Natural killer cell (primary cell): ENCODE results near the gene SACM1L. TPM values are rescaled to one million over a fixed set of nuclear protein-coding genes. Genes with fewer than 3 reads are reported as not detected.
A peak's percentile ranks its signal among the peaks of the same experiment; 100 is the strongest.

ENCODE experiments used
- ATAC-seq, 3 donors: fragments of 150-1000 bp in 2 of 3; fragments of 200-7000 bp in 1 of 3; cut with Tn5 transposase; 1 replicate in 1 of 3; 2 replicates in 2 of 3; pipeline ENCODE4 v1.10.0; 2021; ENCODE audit warnings: mild to moderate bottlenecking in 2 of 3, moderate library complexity in 2 of 3
- DNase-seq, 2 donors: peaks; one replicate each; pipeline versions ENCODE4 v3.0.0 to v3.0.0-alpha.2; 2013 to 2021; ENCODE audit warnings: mixed read lengths in 1 of 2
- H3K27ac ChIP-seq: one replicate; pipeline ENCODE4 v1.5.1; 2013; ENCODE audit warnings: mild to moderate bottlenecking, low read length
- H3K27me3 ChIP-seq: one replicate; pipeline ENCODE4 v1.6.1; 2013; ENCODE audit warnings: low read length; ENCODE audit not compliant: control insufficient read depth, insufficient read depth
- H3K36me3 ChIP-seq: one replicate; pipeline ENCODE4 v1.6.1; 2013; ENCODE audit warnings: low read length; ENCODE audit not compliant: control insufficient read depth, insufficient read depth
- H3K4me1 ChIP-seq: one replicate; pipeline ENCODE4 v1.6.1; 2013; ENCODE audit warnings: low read length; ENCODE audit not compliant: control insufficient read depth, insufficient read depth
- H3K4me3 ChIP-seq: one replicate; pipeline ENCODE4 v1.5.1; 2013; ENCODE audit warnings: low read length
- H3K9me3 ChIP-seq: one replicate; pipeline ENCODE4 v1.6.1; 2013; ENCODE audit warnings: low read length; ENCODE audit not compliant: control insufficient read depth, insufficient read depth
- H3K27ac Mint-ChIP-seq, 2 donors: one replicate each; pipeline ENCODE4 v1.8.0; 2022; ENCODE audit warnings: mild to moderate bottlenecking in 2 of 2, mixed read lengths in 2 of 2, moderate library complexity in 1 of 2
- H3K27me3 Mint-ChIP-seq, 2 donors: one replicate each; pipeline ENCODE4 v1.8.0; 2022; ENCODE audit warnings: low read depth in 2 of 2, mixed read lengths in 2 of 2
- H3K36me3 Mint-ChIP-seq: one replicate; pipeline ENCODE4 v1.8.0; 2022; ENCODE audit warnings: mixed read lengths
- H3K4me1 Mint-ChIP-seq, 2 donors: one replicate each; pipeline ENCODE4 v1.8.0; 2022; ENCODE audit warnings: mixed read lengths in 2 of 2
- H3K4me3 Mint-ChIP-seq: one replicate; pipeline ENCODE4 v1.8.0; 2022; ENCODE audit warnings: mild to moderate bottlenecking, moderate library complexity, mixed read lengths
- H3K9me3 Mint-ChIP-seq, 2 donors: one replicate each; pipeline ENCODE4 v1.8.0; 2022; ENCODE audit warnings: mixed read lengths in 2 of 2
- CTCF ChIP-seq: fragments of 200-600 bp; IDR thresholded peaks from one replicate; pipeline ENCODE4 v1.8.0; 2022; ENCODE audit warnings: antibody characterized with exemption
- WGBS: methylation state at CpG from one replicate; pipeline ENCODE4 v1.1.7; 2013; ENCODE audit warnings: missing lambda C conversion rate; ENCODE audit not compliant: insufficient coverage; 5-methylcytosine and 5-hydroxymethylcytosine counted together
- intact Hi-C: fragments of 100-400 bp; cut with micrococcal nuclease; formaldehyde crosslinking; loops from one replicate; pipeline ENCODE4 v1.14.2; 2022
- total RNA-seq, 4 donors: library from RNA; stranded (reverse); fragments of 120-200 nt in 1 of 4; gene quantifications; one replicate each; pipeline versions ENCODE4 v1.2.3 to v1.2.4, GENCODE V29; 2013 to 2022

The SACM1L gene
- total RNA-seq, 3 donors from 2014 or later (not counting 1 experiment from before 2014, with no cell fraction given): 93.2 to 110 (median 93.9) TPM

GRCh38 chr3:45664578-45664977 lies 24.6 kb upstream of the SACM1L start:
- H3K4me3 ChIP-seq: peak overlapping the region; percentile 40
- Mint-ChIP-seq H3K4me1 (peaks cover 24 to 30% of the 10 kb centered on the region in 2 donors), H3K4me3 (peak overlapping the region; percentile 84), H3K27me3 (no peaks in the 10 kb centered on the region), H3K36me3 (no peaks in the 10 kb centered on the region), H3K9me3 (no peaks in the 10 kb centered on the region), H3K27ac (peak overlapping the region; percentile 92 to 95)
- peak; percentile 66 to 88 for DNase-seq
- 3% methylated on average over 10 of the region's 10 CpGs for WGBS
- H3K36me3 ChIP-seq: peaks cover 23% of the 10 kb centered on the region
- H3K4me1 ChIP-seq: peaks cover 22% of the 10 kb centered on the region
- intact Hi-C loops: loop anchor here (2.0 to 5.0 kb wide), 3 partner anchors 24 to 154 kb away; partner anchors contain the start of genes LIMD1 and SACM1L
- H3K27ac ChIP-seq: peak overlapping the region; percentile 61
- ATAC-seq: peak; percentile 93 to 96 (median 95)
- no peaks in the 10 kb centered on the region for H3K9me3 ChIP-seq
- no peaks in the 10 kb centered on the region for H3K27me3 ChIP-seq
- no peak for TF ChIP-seq CTCF

GRCh38 chr3:45665101-45665572 lies 24.1 kb upstream of the SACM1L start:
- intact Hi-C loops: loop anchor here (2.0 kb wide), 2 partner anchors 24 to 154 kb away; partner anchors contain the start of gene SACM1L
- Histone ChIP-seq H3K9me3 (no peaks in the 10 kb centered on the region), H3K36me3 (peaks cover 25% of the 10 kb centered on the region), H3K27me3 (no peaks in the 10 kb centered on the region), H3K4me3 (peak overlapping the region; percentile 40), H3K27ac (peak overlapping the region; percentile 61), H3K4me1 (peaks cover 19% of the 10 kb centered on the region)
- no peaks in the 10 kb centered on the region for H3K27me3 Mint-ChIP-seq
- peak overlapping the region; percentile 84 for H3K4me3 Mint-ChIP-seq
- DNase-seq: peak; percentile 35 to 90
- peak overlapping the region; percentile 92 to 95 for H3K27ac Mint-ChIP-seq
- peak; percentile 64 for TF ChIP-seq CTCF
- no peaks in the 10 kb centered on the region for H3K9me3 Mint-ChIP-seq
- ATAC-seq: peak; percentile 28 to 34 (median 30)
- WGBS: 65% methylated on average over 8 of the region's 9 CpGs
- no peaks in the 10 kb centered on the region for H3K36me3 Mint-ChIP-seq
- H3K4me1 Mint-ChIP-seq: peaks cover 19 to 26% of the 10 kb centered on the region in 2 donors

GRCh38 chr3:45666757-45667431 lies 22.3 kb upstream of the SACM1L start:
- Mint-ChIP-seq H3K36me3 (no peaks in the 10 kb centered on the region), H3K4me3 (peak overlapping the region; percentile 63)
- no peak for DNase-seq

More at GRCh38 chr3:45666757-45667431, 22.3 kb upstream of the SACM1L start:
- Mint-ChIP-seq H3K4me1 (peaks cover 18 to 24% of the 10 kb centered on the region in 2 donors), H3K9me3 (no peaks in the 10 kb centered on the region), H3K27me3 (no peaks in the 10 kb centered on the region), H3K27ac (peak overlapping the region; percentile 92 to 95)
- intact Hi-C loops: no loop called here
- Histone ChIP-seq H3K27me3 (no peaks in the 10 kb centered on the region), H3K9me3 (no peaks in the 10 kb centered on the region), H3K27ac (no peak overlapping the region), H3K4me1 (peaks cover 19% of the 10 kb centered on the region), H3K4me3 (no peak overlapping the region), H3K36me3 (peaks cover 31% of the 10 kb centered on the region)
- TF ChIP-seq CTCF: no peak
- no peak for ATAC-seq
- WGBS: 84% methylated on average over 7 of the region's 8 CpGs
